Measurements from ENCODE around the gene TAPT1. TPM values are rescaled to one million over a fixed set of nuclear protein-coding genes. Genes with fewer than 3 reads are reported as not detected.
A peak's percentile ranks its signal among the peaks of the same experiment; 100 is the strongest.

TAPT1 gene
- polyA plus RNA-seq, 1 donor from 2014 or later = 21.8 TPM

DNA sequence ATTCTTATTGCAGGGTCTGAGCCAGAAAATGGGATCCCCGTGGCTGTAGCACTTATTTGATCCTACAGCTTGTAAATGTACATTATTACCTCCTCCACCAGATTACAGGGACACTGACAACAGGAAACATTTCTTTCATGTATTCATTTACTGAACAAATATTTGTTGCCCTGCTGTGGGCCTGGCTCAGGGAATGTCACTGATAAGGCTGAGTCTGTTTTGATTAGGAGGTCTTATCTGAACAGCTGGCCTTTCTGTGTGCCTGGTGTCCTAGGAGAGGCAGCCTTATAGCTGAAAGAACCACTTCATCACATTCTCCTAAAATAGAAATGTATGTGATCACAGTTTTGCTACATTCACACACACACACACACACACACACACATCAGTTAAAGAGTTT, 96.9 kb downstream of the TAPT1 start:
- Mint-ChIP-seq H3K27me3 (peaks cover 6% of the 10 kb centered on the region), H3K4me1 (no peaks in the 10 kb centered on the region), H3K4me3 (no peak overlapping the region), H3K9me3 (peaks cover 0 to 2% (median 1%) of the 10 kb centered on the region in 3 donors), H3K27ac (no peak overlapping the region), H3K36me3 (no peaks in the 10 kb centered on the region)

DNA sequence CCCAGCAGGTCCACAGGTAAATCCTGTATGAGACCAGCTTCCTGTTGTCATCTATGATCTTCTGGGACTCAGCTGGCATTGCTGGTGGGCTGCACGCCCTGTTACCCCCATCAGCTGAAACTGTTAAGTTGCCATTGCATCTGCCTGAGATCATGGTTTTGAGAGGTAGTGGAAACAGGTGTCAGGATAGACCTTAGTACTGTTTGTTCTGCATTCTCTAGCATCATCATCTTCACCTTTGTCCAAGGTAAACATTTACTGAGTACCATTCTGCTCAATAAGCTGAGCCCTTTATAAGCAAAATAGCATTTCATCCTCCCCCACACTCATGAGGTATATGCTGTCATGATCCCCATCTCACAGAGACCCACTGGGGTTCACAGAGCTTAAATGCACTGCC, 99.6 kb downstream of the TAPT1 start:
- Mint-ChIP-seq H3K27ac (no peak overlapping the region), H3K36me3 (no peaks in the 10 kb centered on the region), H3K9me3 (no peaks in the 10 kb centered on the region), H3K4me1 (peaks cover 0 to 11% (median 4%) of the 10 kb centered on the region in 3 donors), H3K27me3 (peaks cover 10% of the 10 kb centered on the region), H3K4me3 (no peak overlapping the region)

DNA sequence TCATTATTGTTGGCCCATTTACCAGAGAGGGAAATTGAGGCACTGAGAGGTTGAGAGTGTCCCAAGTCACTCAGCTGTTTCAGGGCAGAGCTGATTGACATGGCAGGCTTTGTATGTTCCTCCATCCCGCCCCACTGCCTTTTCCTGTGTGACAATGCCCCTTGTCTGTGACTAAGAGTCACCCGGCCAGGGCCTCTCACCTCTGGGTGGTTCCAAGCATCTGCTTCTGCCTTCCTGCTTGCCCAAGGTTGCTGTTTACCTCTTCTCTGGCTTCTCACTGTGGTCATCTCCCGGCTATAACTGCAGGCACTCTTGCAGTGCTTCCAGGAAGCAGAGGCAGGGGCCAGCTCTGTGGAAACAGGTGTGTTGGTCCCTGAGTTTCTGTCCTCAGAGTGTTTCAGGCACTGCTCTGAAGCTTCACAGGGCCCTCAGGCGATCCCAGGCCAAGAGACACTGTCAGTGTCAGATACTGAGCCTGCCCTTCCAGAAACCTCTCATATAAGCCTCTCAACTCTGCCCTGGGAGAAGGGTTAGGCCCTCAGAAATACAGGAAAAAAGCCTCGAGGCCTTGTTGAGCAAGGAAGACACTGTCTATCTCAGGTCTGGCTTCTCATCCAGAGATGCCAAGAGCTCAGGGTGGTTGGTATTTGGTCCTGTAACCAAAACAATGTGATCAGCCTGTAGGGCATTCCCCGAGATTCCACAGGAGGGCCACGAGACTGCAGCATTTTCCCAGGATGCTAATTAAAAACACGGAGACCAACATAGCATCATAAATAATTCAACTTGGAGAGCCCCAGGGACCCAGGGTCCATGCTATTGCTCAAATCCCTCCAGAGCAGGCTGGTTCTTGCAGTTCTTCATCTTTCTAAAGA, 100.5 kb downstream of the TAPT1 start:
- no peak overlapping the region for H3K4me3 Mint-ChIP-seq
- no peak overlapping the region for H3K27ac Mint-ChIP-seq
- H3K36me3 Mint-ChIP-seq = no peaks in the 10 kb centered on the region
- peaks cover 10% of the 10 kb centered on the region for H3K27me3 Mint-ChIP-seq
- H3K4me1 Mint-ChIP-seq = peaks cover 0 to 11% (median 4%) of the 10 kb centered on the region in 3 donors
- no peaks in the 10 kb centered on the region for H3K9me3 Mint-ChIP-seq

DNA sequence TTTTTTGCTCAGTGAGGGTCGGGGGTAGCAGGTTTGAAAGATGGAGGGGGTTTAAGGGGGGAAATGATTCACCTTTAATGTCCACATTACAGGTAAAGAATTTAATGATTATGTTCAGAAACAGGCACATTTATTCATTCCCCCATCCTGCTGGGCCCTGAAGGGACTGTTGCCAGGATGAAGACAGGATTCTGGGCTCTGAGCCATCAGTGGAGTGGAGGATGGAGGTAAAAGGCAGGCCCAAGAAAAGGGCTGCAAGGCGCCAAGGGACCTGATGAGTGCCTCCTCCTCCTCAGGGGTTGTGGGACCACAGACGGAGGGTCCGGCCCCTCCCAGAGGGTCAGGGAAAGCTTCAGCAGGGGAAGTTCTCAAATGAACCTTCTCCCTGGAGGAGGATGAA, 102.0 kb downstream of the TAPT1 start:
- no peak overlapping the region for H3K27ac Mint-ChIP-seq
- H3K9me3 Mint-ChIP-seq = no peaks in the 10 kb centered on the region
- H3K4me3 Mint-ChIP-seq = no peak overlapping the region
- H3K4me1 Mint-ChIP-seq = peaks cover 0 to 11% (median 4%) of the 10 kb centered on the region in 3 donors
- no peaks in the 10 kb centered on the region for H3K36me3 Mint-ChIP-seq
- H3K27me3 Mint-ChIP-seq = peaks cover 12% of the 10 kb centered on the region

DNA sequence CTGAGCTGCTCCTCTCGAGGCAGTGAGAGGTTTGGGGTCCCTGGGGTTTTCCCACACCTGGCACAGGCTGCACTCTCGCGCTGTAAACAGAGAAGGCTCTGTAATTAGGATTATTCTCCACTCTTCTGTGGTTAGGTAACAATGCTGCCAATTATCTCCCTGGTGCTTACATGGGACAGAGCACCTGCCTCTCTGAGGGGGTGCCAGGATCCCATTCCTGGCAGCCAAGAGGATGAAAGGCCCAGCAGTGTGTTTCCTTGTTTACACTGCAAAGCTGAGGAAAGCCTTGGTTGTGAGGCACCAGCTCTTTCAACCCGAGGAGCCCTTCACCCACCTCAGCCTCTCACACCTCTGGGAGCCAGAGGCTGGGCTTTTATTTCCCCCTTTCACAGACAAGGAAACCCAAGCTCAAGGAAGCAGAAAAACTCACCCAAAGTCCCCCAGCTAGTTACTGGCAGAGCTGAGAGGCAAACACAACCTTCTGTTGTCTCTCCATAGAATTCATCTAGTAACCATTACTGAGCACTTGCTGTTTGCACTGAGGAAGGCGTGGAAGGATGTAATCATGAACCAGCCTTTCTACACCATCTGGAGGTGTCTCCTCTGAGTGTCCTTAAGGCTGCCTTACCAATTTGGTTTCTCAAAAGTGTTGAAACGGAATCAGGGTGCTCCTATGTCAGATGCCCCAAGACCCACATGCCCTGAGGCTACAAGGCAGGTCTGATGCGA, 102.8 kb downstream of the TAPT1 start:
- Mint-ChIP-seq H3K36me3 (no peaks in the 10 kb centered on the region), H3K4me1 (peaks cover 0 to 11% (median 4%) of the 10 kb centered on the region in 3 donors), H3K27me3 (peaks cover 12% of the 10 kb centered on the region), H3K27ac (no peak overlapping the region), H3K4me3 (no peak overlapping the region), H3K9me3 (no peaks in the 10 kb centered on the region)

DNA sequence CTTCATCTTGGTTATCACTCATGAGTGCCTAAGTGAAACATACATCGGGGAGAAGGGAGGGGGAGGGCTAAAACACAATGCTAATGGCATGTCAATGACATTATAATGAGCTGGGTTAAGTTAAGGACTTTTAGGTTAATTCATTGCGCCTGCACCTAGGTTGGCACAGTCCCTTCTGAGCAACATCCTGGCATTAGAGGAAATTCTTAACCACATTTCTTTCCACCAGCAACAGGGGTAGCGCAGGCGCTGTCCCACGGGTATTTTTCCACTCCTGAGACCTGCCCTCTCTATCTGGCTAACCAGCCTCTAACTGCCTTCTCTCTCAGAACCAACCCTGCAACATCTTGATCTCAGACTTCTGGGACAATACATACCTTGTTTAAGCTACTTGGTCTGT, 103.5 kb downstream of the TAPT1 start:
- H3K36me3 Mint-ChIP-seq = no peaks in the 10 kb centered on the region
- H3K9me3 Mint-ChIP-seq = no peaks in the 10 kb centered on the region
- H3K27ac Mint-ChIP-seq = no peak overlapping the region
- no peak overlapping the region for H3K4me3 Mint-ChIP-seq
- peaks cover 0 to 11% (median 4%) of the 10 kb centered on the region in 3 donors for H3K4me1 Mint-ChIP-seq
- H3K27me3 Mint-ChIP-seq = peaks cover 12% of the 10 kb centered on the region

DNA sequence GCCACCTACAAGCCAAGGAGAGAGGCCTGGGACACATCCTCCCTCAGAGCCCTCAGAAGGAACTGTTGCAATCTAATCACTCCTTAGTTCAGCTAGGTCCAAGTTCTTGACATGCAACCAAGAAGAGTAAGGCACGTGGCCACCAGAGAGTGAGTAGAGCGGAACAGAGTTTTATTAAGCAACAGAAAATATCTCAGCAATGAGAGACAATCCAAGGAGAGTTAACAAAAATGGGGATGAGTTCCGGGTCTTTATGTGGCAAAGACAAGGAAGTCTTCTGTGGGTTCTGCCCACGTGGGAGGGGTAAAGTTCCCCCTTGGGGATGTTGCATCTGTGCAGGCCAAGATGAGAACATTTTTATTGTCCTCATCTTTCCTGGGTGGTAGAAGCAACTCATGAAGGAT, 104.0 kb downstream of the TAPT1 start:
- peaks cover 12% of the 10 kb centered on the region for H3K27me3 Mint-ChIP-seq
- H3K4me3 Mint-ChIP-seq = no peak overlapping the region
- no peaks in the 10 kb centered on the region for H3K36me3 Mint-ChIP-seq
- H3K27ac Mint-ChIP-seq = no peak overlapping the region
- no peaks in the 10 kb centered on the region for H3K9me3 Mint-ChIP-seq
- peaks cover 0 to 11% (median 4%) of the 10 kb centered on the region in 3 donors for H3K4me1 Mint-ChIP-seq

DNA sequence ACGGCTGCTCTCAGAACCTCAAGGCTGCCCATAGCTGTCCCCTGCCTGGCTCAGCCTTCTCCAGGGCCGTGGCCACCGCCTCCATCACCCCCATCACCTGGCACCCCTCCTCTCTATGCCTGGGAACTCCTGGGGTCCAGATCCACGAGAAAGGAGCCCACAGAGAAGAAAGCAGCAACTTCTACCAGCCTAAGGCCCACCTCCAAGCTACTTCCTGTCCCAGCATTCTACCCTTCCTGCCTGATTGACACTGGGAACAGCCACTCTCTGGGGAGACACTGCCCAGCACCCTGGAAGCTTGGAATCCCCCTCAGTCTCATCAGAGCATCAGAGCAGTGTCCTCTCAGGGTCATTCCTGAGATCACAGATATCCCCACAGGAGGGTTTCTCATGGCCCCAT, 105.6 kb downstream of the TAPT1 start:
- no peak overlapping the region for H3K27ac Mint-ChIP-seq
- H3K9me3 Mint-ChIP-seq = no peaks in the 10 kb centered on the region
- H3K4me3 Mint-ChIP-seq = no peak overlapping the region
- H3K27me3 Mint-ChIP-seq = peaks cover 8% of the 10 kb centered on the region
- H3K36me3 Mint-ChIP-seq = peaks cover 1% of the 10 kb centered on the region
- peaks cover 0 to 11% (median 4%) of the 10 kb centered on the region in 3 donors for H3K4me1 Mint-ChIP-seq

DNA sequence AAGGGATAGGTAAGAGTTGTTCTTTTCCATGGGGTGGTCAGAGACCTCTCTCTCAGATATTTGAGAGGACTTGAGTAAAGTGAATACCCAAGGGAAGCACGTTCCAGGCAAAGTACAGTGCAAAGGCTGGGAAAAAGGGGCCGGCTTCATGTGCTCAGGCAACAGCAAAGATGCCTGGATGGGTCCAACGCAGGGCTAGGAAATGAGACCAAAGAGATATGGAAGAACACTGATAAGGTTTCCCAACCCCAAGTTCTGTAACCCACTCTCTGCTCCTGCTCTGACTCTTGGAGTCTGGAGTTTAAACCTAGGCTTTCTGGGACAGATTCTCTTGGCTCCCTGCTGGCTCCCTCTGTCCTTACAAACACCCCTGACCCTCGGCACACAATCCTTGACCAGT, 106.3 kb downstream of the TAPT1 start:
- no peak overlapping the region for H3K27ac Mint-ChIP-seq
- H3K9me3 Mint-ChIP-seq = no peaks in the 10 kb centered on the region
- H3K4me3 Mint-ChIP-seq = no peak overlapping the region
- H3K27me3 Mint-ChIP-seq = peaks cover 13% of the 10 kb centered on the region
- H3K36me3 Mint-ChIP-seq = peaks cover 1% of the 10 kb centered on the region
- peaks cover 0 to 11% (median 4%) of the 10 kb centered on the region in 3 donors for H3K4me1 Mint-ChIP-seq

DNA sequence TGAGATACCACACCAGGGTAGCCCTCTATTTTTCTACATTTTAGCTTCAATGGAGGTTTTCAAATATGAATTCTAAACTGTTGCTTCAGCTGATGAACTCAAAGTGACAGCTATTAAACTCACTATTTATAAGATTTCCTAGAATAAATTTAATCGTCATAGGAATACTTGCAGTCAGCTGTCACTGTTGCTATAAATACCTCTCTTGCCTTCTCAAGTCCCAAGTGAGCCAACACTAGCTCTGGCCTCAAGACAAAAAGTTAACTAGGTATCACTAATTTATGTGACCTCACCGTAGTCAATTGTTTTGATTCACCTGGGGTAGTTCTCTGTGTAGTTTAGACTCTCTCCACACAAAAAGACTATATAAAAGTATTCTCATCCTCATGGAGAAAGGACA, 108.2 kb downstream of the TAPT1 start:
- H3K4me1 Mint-ChIP-seq = peaks cover 0 to 9% (median 4%) of the 10 kb centered on the region in 3 donors
- H3K4me3 Mint-ChIP-seq = no peak overlapping the region
- H3K9me3 Mint-ChIP-seq = no peaks in the 10 kb centered on the region
- peaks cover 16% of the 10 kb centered on the region for H3K27me3 Mint-ChIP-seq
- no peak overlapping the region for H3K27ac Mint-ChIP-seq
- H3K36me3 Mint-ChIP-seq = peaks cover 1% of the 10 kb centered on the region

DNA sequence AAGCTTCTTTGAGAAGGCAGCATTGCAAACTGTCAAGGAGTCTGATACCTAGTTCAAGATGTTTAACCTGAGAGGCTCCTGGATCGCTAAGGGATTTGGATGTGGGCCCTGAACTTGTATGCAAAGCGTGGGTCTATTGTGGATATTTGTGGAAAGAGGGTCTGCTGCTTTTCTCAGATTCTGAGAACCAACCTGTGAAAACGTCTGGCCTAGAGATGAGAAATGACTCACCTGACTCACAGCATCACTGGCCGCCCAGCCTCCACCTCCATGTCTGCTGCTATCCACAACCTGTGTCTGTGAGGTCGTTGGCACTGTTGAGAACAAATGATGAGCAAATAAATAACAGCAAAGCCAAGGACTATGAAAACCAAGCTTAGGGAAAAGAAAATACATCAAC, 109.1 kb downstream of the TAPT1 start:
- Mint-ChIP-seq H3K4me3 (no peak overlapping the region), H3K9me3 (no peaks in the 10 kb centered on the region), H3K27ac (peak overlapping the region in 1 of 3 donors; percentile 47), H3K4me1 (peaks cover 0 to 1% (median 1%) of the 10 kb centered on the region in 3 donors), H3K36me3 (peaks cover 1% of the 10 kb centered on the region), H3K27me3 (peaks cover 20% of the 10 kb centered on the region)

DNA sequence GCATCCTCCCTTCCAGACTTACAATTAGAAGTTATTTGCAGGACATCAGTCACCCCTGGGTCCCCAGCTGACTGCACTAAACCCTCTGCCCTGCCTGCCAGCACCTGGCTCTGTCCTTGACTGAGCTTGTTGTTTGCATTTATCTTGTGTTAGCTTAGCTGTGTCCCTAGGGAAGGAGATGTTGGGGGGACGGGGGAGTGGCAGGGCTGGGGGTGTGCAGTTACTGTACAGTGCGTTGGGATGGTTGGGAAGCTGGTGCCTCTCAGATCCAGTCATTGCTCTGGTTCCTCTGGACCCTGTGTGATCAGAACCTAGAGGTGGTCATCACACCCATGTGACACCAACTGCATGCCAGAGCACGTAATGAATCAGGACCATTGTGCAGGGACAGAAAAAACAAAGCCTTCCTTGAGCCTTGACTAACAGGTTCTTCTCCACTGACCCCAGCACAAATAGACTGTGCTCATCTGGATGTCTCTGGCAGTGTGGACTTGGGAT, 109.7 kb downstream of the TAPT1 start:
- H3K27me3 Mint-ChIP-seq = peaks cover 21% of the 10 kb centered on the region
- no peak overlapping the region for H3K4me3 Mint-ChIP-seq
- no peaks in the 10 kb centered on the region for H3K4me1 Mint-ChIP-seq
- no peaks in the 10 kb centered on the region for H3K9me3 Mint-ChIP-seq
- H3K36me3 Mint-ChIP-seq = peaks cover 1% of the 10 kb centered on the region
- no peak overlapping the region for H3K27ac Mint-ChIP-seq

DNA sequence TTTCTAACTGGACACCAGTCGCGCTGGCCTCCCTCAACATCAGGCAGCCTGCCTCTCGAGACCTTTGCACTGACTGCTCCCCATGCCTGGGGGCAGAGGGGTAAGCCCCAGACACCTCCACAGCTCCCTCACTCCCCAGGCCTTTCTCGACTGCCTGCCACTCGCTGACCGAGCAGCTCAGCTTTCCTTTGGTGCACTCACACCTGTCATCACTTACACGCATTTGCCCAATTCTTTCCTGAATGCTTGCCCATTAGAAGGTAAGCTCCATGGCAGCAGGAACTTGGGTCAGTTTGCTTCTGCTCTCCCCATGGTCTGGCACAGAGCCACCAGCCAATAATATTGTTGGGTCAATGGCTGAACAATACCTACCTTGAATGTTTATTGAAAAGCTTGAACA, 110.3 kb downstream of the TAPT1 start:
- Mint-ChIP-seq H3K27me3 (peaks cover 21% of the 10 kb centered on the region), H3K36me3 (peaks cover 1% of the 10 kb centered on the region), H3K4me3 (no peak overlapping the region), H3K27ac (no peak overlapping the region), H3K4me1 (no peaks in the 10 kb centered on the region), H3K9me3 (no peaks in the 10 kb centered on the region)

DNA sequence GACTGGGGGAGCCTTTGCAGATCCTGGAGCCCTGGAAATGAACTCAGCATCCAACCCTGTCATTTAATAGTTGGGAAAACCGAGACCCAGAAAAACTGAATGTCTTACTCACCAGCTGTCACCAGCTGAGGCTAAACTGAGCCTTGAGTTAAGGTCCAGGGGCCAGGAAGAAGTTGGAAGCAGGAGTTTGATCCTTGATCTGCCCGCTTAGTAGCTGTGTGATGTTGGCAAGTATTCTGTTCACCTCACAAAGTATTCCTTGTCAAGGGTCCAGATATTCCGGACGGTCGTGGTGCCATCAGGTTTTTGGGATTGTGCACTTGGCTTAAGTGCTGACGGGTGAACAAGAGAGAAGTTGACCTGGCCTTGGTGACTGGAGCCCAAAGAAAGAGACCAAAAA, 111.7 kb downstream of the TAPT1 start:
- H3K27me3 Mint-ChIP-seq = peaks cover 19% of the 10 kb centered on the region
- H3K4me3 Mint-ChIP-seq = no peak overlapping the region
- no peaks in the 10 kb centered on the region for H3K4me1 Mint-ChIP-seq
- no peak overlapping the region for H3K27ac Mint-ChIP-seq
- H3K36me3 Mint-ChIP-seq = peaks cover 1% of the 10 kb centered on the region
- H3K9me3 Mint-ChIP-seq = no peaks in the 10 kb centered on the region

DNA sequence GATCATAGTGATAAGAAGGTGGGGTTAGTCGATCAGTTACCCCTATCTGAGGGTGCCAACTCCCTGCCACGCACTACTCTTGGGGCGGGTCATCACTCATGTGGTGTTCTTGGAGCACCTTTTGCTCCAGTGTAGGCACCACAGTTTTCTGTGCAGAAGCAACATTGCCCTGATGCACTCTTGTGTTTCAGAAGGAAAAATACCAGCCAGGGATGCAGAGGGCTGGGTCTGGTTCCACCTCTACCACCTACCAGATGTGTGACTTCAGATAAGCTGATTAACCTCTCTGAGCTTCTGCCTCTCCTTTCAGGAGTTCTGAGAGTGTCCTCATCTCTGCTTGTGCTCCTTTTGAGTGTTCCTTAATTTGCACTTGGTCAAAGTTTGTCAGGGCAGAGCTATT, 112.5 kb downstream of the TAPT1 start:
- peaks cover 18% of the 10 kb centered on the region for H3K27me3 Mint-ChIP-seq
- H3K36me3 Mint-ChIP-seq = peaks cover 1% of the 10 kb centered on the region
- H3K4me1 Mint-ChIP-seq = no peaks in the 10 kb centered on the region
- no peak overlapping the region for H3K4me3 Mint-ChIP-seq
- H3K9me3 Mint-ChIP-seq = peaks cover 0 to 2% (median 0%) of the 10 kb centered on the region in 3 donors
- no peak overlapping the region for H3K27ac Mint-ChIP-seq

All from IgD-negative memory B cell (primary cell).